ENCODE data around the gene CNGB1.

- TF ChIP-seq POLR2AphosphoS5 (IDR thresholded peaks at IDR 0.05) (no peak), POLR2A (IDR thresholded peaks at IDR 0.05) (no peak), CTCF (IDR thresholded peaks at IDR 0.05) (no peak), EP300 (IDR thresholded peaks at IDR 0.05; ENCODE audit: low read depth) (no peak)
Measured at GRCh38 chr16:57967916-57968315, 3.0 kb downstream of the CNGB1 start.
